SK-N-SH (cell line): ENCODE results near the gene TLL2. TPM values are rescaled to one million over a fixed set of nuclear protein-coding genes. Genes with fewer than 3 reads are reported as not detected.

Experiments
- CTCF ChIA-PET: fragments of 300-600, 350-600 bp; formaldehyde crosslinking; extraction: SDS; loops from one replicate; lab custom pipeline; 2021; lab: Yijun Ruan, JAX
- POLR2A ChIA-PET: fragments of 350-600 bp; sonication (Branson Sonifier 250); formaldehyde crosslinking; extraction: SDS; loops from one replicate; lab custom pipeline; 2020; ENCODE audit warnings: antibody characterized with exemption, inconsistent platforms; lab: Yijun Ruan, JAX
- DNase-seq: peaks from one replicate; pipeline ENCODE4 v3.0.0; 2012
- H2AFZ ChIP-seq: fragments of 200-600 bp; sonication (generic); 2 replicates; pipeline ENCODE4 v1.8.1; 2016; ENCODE audit warnings: antibody characterized with exemption, mild to moderate bottlenecking, low read depth
- H3F3A ChIP-seq: fragments of 200-600 bp; sonication (generic); replicated peaks from 2 replicates; pipeline ENCODE3; 2016; ENCODE audit warnings: antibody characterized with exemption, mild to moderate bottlenecking; ENCODE audit not compliant: insufficient read depth
- H3K27ac ChIP-seq, 2 experiments: fragments of 200-500 bp in 1 of 2; fragments of 200-600 bp in 1 of 2; sonication (Bioruptor generic) in 1 of 2; sonication (generic), shearing (Covaris generic) in 1 of 2; 2 replicates each; pipeline versions ENCODE4 v1.5.1 to v1.6.1; 2014 to 2016; ENCODE audit warnings: low read depth in 2 of 2, inconsistent platforms in 1 of 2, low read length in 1 of 2, mild to moderate bottlenecking in 1 of 2, mixed read lengths in 1 of 2
- H3K27me3 ChIP-seq: fragments of 200-600 bp; sonication (generic), shearing (Covaris generic); 2 replicates; pipeline ENCODE4 v1.6.1; 2016; ENCODE audit warnings: mixed run types; ENCODE audit not compliant: insufficient read depth
- H3K36me3 ChIP-seq, 2 experiments: fragments of 200-500 bp in 1 of 2; fragments of 200-600 bp in 1 of 2; sonication (Bioruptor generic) in 1 of 2; sonication (generic) in 1 of 2; replicated peaks in 1 of 2; 2 replicates each; pipeline versions ENCODE3 to v1.5.1; 2014 to 2016; ENCODE audit warnings: low read length in 1 of 2, mild to moderate bottlenecking in 1 of 2; ENCODE audit not compliant: insufficient read depth in 2 of 2, control insufficient read depth in 1 of 2
- H3K4me1 ChIP-seq, 2 experiments: fragments of 200-500 bp in 1 of 2; fragments of 200-600 bp in 1 of 2; sonication (Bioruptor generic) in 1 of 2; sonication (generic), shearing (Covaris generic) in 1 of 2; 2 replicates each; pipeline versions ENCODE4 v1.5.1 to v1.6.1; 2014 to 2016; ENCODE audit warnings: low read depth in 1 of 2, low read length in 1 of 2, mixed run types in 1 of 2; ENCODE audit not compliant: insufficient read depth in 2 of 2, control insufficient read depth in 1 of 2
- H3K4me2 ChIP-seq: fragments of 200-600 bp; sonication (generic), shearing (Covaris generic); 2 replicates; pipeline ENCODE4 v1.6.1; 2017; ENCODE audit warnings: mixed run types
- H3K4me3 ChIP-seq, 2 experiments: fragments of 200-500 bp in 1 of 2; fragments of 200-600 bp in 1 of 2; sonication (Bioruptor generic) in 1 of 2; sonication (generic), shearing (Covaris generic) in 1 of 2; 2 replicates each; pipeline versions ENCODE4 v1.5.1 to v1.8.1; 2014 to 2016; ENCODE audit warnings: low read depth in 2 of 2, inconsistent platforms in 1 of 2, low read length in 1 of 2, mild to moderate bottlenecking in 1 of 2, mixed read lengths in 1 of 2, moderate library complexity in 1 of 2
- H3K79me2 ChIP-seq: fragments of 200-600 bp; sonication (generic); 2 replicates; pipeline ENCODE4 v1.8.1; 2017; ENCODE audit warnings: mild to moderate bottlenecking; ENCODE audit not compliant: insufficient read depth
- H3K9ac ChIP-seq: fragments of 200-600 bp; sonication (generic); 2 replicates; pipeline ENCODE4 v1.6.1; 2017; ENCODE audit warnings: mixed run types
- H3K9me2 ChIP-seq: fragments of 200-600 bp; sonication (generic); 2 replicates; pipeline ENCODE4 v1.6.1; 2017; ENCODE audit warnings: mixed run types
- H3K9me3 ChIP-seq: fragments of 200-600 bp; sonication (generic); 2 replicates; pipeline ENCODE4 v1.6.1; 2017; ENCODE audit warnings: mixed run types, mild to moderate bottlenecking, moderate library complexity
- H4K20me1 ChIP-seq: fragments of 200-600 bp; sonication (generic); 2 replicates; pipeline ENCODE4 v1.6.1; 2017; ENCODE audit warnings: mild to moderate bottlenecking, mixed run types; ENCODE audit not compliant: insufficient read depth
- EP300 ChIP-seq, 2 experiments: IDR thresholded peaks; 2 replicates each; pipeline versions ENCODE4 v1.4.0 to v1.6.1; 2012; ENCODE audit warnings: borderline replicate concordance in 1 of 2, low read depth in 1 of 2, low read length in 1 of 2
- EZH2phosphoT487 ChIP-seq: fragments of 200-600 bp; sonication (generic); IDR thresholded peaks from 2 replicates; pipeline ENCODE4 v1.6.1; 2017; ENCODE audit warnings: low read depth, mixed run types, mild to moderate bottlenecking, antibody characterized with exemption, moderate library complexity, borderline replicate concordance
- FOSL2 ChIP-seq: IDR thresholded peaks from 2 replicates; pipeline ENCODE4 v1.4.0; 2012; ENCODE audit warnings: low read depth, mild to moderate bottlenecking, moderate library complexity, borderline replicate concordance
- GABPA ChIP-seq: IDR thresholded peaks from 2 replicates; pipeline ENCODE4 v1.4.0; 2012; ENCODE audit warnings: low read depth, mild to moderate bottlenecking
- GATA2 ChIP-seq: sonication (generic); formaldehyde crosslinking; IDR thresholded peaks from 2 replicates; pipeline ENCODE4 v1.5.0; 2020; ENCODE audit warnings: mild to moderate bottlenecking, missing genetic modification reagents
- JUND ChIP-seq: IDR thresholded peaks from 2 replicates; pipeline ENCODE4 v1.4.0; 2012
- MEF2A ChIP-seq: IDR thresholded peaks from 2 replicates; pipeline ENCODE4 v1.4.0; 2012; ENCODE audit warnings: low read depth, borderline replicate concordance
- MXI1 ChIP-seq: IDR thresholded peaks from 2 replicates; pipeline ENCODE4 v1.6.1; 2012; ENCODE audit warnings: mild to moderate bottlenecking, low read depth, low read length, improper control_type of control experiment
- NFIC ChIP-seq: IDR thresholded peaks from 2 replicates; pipeline ENCODE4 v1.4.0; 2012; ENCODE audit warnings: borderline replicate concordance
- NRF1 ChIP-seq: IDR thresholded peaks from 2 replicates; pipeline ENCODE4 v1.6.1; 2012; ENCODE audit warnings: low read depth, mild to moderate bottlenecking, low read length
- RAD21 ChIP-seq: IDR thresholded peaks from 2 replicates; pipeline ENCODE4 v1.6.1; 2012; ENCODE audit warnings: mild to moderate bottlenecking, low read length
- RFX5 ChIP-seq: IDR thresholded peaks from 2 replicates; pipeline ENCODE4 v1.6.1; 2012; ENCODE audit warnings: mild to moderate bottlenecking, improper control_type of control experiment, low read length
- TCF12 ChIP-seq: IDR thresholded peaks from 2 replicates; pipeline ENCODE4 v1.4.0; 2012
- TEAD4 ChIP-seq: IDR thresholded peaks from 2 replicates; pipeline ENCODE4 v1.4.0; 2012; ENCODE audit warnings: mild to moderate bottlenecking, borderline replicate concordance; ENCODE audit not compliant: insufficient read depth
- WGBS: methylation state at CpG from one replicate; pipeline ENCODE4 v1.1.6; 2017; ENCODE audit warnings: low lambda C conversion rate; 5-methylcytosine and 5-hydroxymethylcytosine counted together
- polyA plus RNA-seq, 3 experiments: library from polyadenylated mRNA; depleted of rRNA; stranded (reverse); fragments of >200 nt; gene quantifications; 2 replicates each; pipeline ENCODE4 v1.2.3, GENCODE V29; 2012
- TF ChIP-seq, protein P1 (sequence below): fragments of 200-600 bp; sonication (generic); IDR thresholded peaks from 2 replicates; pipeline ENCODE4 v1.6.1; 2017; ENCODE audit warnings: antibody characterized with exemption, mild to moderate bottlenecking, moderate library complexity
- TF ChIP-seq, protein P2 (sequence below): IDR thresholded peaks from 2 replicates; pipeline ENCODE4 v1.4.0; 2012; ENCODE audit warnings: low read depth, borderline replicate concordance
- TF ChIP-seq, protein P3 (sequence below): IDR thresholded peaks from 2 replicates; pipeline ENCODE4; 2012

Gene TLL2
- polyA plus RNA-seq, 1 of the 3 experiments (the other 2 are of a cell fraction): 0.36 TPM

DNA sequence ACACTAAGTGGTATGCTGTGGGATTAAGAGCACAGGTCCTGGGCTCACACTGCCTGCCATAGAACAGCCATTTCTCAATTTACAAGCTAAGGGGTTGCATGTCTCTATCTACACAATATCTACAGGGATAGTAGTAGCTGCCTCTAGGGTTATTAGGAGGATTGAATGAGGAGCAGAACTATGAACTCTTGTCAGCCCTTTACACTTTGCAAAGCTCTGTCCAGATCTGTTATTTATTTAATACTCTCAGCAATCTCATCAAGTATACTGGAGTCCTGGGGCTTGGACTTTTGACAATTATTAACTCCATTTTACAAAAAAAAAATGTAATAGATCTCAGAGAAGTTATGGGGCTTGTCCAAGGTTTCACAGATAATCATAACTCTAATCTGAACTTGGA is 161.7 kb downstream of the TLL2 start:
- ChIA-PET CTCF (interaction anchor here (2.1 to 2.6 kb wide), 2 partner anchors 12 to 18 kb away, joined by 8 to 13 read pairs; no protein-coding TSS in a partner anchor), POLR2A (no interaction called here)
- H3K36me3 ChIP-seq: no peaks in the 10 kb centered on the region
- H4K20me1 ChIP-seq: no peaks in the 10 kb centered on the region
- no peak overlapping the region for H3K4me2 ChIP-seq
- H3K9me3 ChIP-seq: no peaks in the 10 kb centered on the region
- TF ChIP-seq NRF1 (no peak), EP300 (IDR thresholded peaks at IDR 0.05; ENCODE audit: borderline replicate concordance in 1 of 2, low read depth in 1 of 2, low read length in 1 of 2) (no peak), FOSL2 (no peak), MEF2A (no peak), NFIC (no peak), JUND (no peak), GABPA (no peak), RAD21 (no peak), RFX5 (no peak), TEAD4 (no peak), TCF12 (no peak), MXI1 (no peak)
- TF ChIP-seq, protein P1, sequence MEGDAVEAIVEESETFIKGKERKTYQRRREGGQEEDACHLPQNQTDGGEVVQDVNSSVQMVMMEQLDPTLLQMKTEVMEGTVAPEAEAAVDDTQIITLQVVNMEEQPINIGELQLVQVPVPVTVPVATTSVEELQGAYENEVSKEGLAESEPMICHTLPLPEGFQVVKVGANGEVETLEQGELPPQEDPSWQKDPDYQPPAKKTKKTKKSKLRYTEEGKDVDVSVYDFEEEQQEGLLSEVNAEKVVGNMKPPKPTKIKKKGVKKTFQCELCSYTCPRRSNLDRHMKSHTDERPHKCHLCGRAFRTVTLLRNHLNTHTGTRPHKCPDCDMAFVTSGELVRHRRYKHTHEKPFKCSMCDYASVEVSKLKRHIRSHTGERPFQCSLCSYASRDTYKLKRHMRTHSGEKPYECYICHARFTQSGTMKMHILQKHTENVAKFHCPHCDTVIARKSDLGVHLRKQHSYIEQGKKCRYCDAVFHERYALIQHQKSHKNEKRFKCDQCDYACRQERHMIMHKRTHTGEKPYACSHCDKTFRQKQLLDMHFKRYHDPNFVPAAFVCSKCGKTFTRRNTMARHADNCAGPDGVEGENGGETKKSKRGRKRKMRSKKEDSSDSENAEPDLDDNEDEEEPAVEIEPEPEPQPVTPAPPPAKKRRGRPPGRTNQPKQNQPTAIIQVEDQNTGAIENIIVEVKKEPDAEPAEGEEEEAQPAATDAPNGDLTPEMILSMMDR: no peak
- TF ChIP-seq, protein P2, sequence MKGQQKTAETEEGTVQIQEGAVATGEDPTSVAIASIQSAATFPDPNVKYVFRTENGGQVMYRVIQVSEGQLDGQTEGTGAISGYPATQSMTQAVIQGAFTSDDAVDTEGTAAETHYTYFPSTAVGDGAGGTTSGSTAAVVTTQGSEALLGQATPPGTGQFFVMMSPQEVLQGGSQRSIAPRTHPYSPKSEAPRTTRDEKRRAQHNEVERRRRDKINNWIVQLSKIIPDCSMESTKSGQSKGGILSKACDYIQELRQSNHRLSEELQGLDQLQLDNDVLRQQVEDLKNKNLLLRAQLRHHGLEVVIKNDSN: no peak
- H3F3A ChIP-seq: no peaks in the 10 kb centered on the region
- H3K27ac ChIP-seq: no peak overlapping the region
- no peak overlapping the region for H2AFZ ChIP-seq
- H3K4me1 ChIP-seq: no peaks in the 10 kb centered on the region
- peaks cover 4% of the 10 kb centered on the region; the same call in 1 of the 2 replicates for H3K27me3 ChIP-seq
- H3K9me2 ChIP-seq: no peaks in the 10 kb centered on the region; the same call in 1 of the 2 replicates
- no peak overlapping the region for H3K4me3 ChIP-seq
- no peaks in the 10 kb centered on the region for H3K79me2 ChIP-seq
- no peak overlapping the region for H3K9ac ChIP-seq
- no peak for DNase-seq

DNA sequence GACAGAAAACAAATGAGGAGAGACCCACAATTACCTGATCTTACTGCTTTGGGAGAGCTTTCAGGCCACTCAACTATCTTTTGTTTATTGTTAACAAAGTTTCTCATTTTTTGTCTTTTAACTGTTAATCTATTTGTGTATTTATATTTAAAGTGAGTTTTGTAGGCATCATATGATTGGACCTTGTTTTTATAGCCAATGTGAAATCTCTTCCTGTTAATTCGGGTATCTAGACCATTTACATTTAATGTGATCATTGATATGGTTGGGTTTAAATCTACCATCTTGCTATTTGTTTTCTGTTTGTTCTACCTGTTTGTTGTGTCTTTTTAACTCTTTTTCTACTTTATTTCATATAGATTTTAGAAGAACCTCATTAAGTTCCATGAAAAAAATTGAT is 167.4 kb downstream of the TLL2 start:
- WGBS: 0% methylated on average over 1 of the region's 1 CpG
- Histone ChIP-seq H3K9me2 (no peaks in the 10 kb centered on the region; the same call in 1 of the 2 replicates), H3K4me1 (no peaks in the 10 kb centered on the region), H4K20me1 (no peaks in the 10 kb centered on the region), H2AFZ (no peak overlapping the region), H3K4me2 (no peak overlapping the region), H3K9ac (no peak overlapping the region), H3K27me3 (no peaks in the 10 kb centered on the region; the same call in 1 of the 2 replicates), H3K4me3 (no peak overlapping the region), H3K36me3 (no peaks in the 10 kb centered on the region), H3K27ac (no peak overlapping the region), H3K79me2 (no peaks in the 10 kb centered on the region), H3K9me3 (no peaks in the 10 kb centered on the region), H3F3A (no peaks in the 10 kb centered on the region)
- TF ChIP-seq MEF2A (no peak), GATA2 (CRISPR knock-in tag) (no peak), RAD21 (no peak), EZH2phosphoT487 (no peak)
- TF ChIP-seq, protein P3, sequence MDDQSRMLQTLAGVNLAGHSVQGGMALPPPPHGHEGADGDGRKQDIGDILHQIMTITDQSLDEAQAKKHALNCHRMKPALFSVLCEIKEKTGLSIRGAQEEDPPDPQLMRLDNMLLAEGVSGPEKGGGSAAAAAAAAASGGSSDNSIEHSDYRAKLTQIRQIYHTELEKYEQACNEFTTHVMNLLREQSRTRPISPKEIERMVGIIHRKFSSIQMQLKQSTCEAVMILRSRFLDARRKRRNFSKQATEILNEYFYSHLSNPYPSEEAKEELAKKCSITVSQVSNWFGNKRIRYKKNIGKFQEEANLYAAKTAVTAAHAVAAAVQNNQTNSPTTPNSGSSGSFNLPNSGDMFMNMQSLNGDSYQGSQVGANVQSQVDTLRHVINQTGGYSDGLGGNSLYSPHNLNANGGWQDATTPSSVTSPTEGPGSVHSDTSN: no peak
- ChIA-PET POLR2A (no interaction called here), CTCF (interaction anchor here (1.4 to 2.6 kb wide), 3 partner anchors 12 to 329 kb away, joined by 4 to 14 read pairs (median 6); no protein-coding TSS in a partner anchor)
- DNase-seq: no peak
